Measurements from ENCODE around the gene PDE6A. TPM values are rescaled to one million over a fixed set of nuclear protein-coding genes. Genes with fewer than 3 reads are reported as not detected.

The PDE6A gene
- total RNA-seq, 6 experiments from 2014 or later = not detected

GRCh38 chr5:149981206-149981605 lies 36.6 kb upstream of the PDE6A start:
- Mint-ChIP-seq H3K36me3 (ENCODE audit: low read depth) (peaks cover 9% of the 10 kb centered on the region), H3K9me3 (no peaks in the 10 kb centered on the region), H3K4me1 (ENCODE audit: low read depth) (peaks cover 7% of the 10 kb centered on the region), H3K27me3 (ENCODE audit: insufficient read depth) (no peaks in the 10 kb centered on the region), H3K4me3 (no peak overlapping the region), H3K27ac (no peak overlapping the region)
- no peak for DNase-seq
- no peak for TF ChIP-seq CTCF (IDR thresholded peaks at IDR 0.05)

- no peak for DNase-seq
- H3K27ac Mint-ChIP-seq = no peak overlapping the region
- H3K9me3 Mint-ChIP-seq = no peaks in the 10 kb centered on the region
- H3K4me3 Mint-ChIP-seq = no peak overlapping the region
- no peaks in the 10 kb centered on the region for H3K27me3 Mint-ChIP-seq (ENCODE audit: insufficient read depth)
- peaks cover 9% of the 10 kb centered on the region for H3K36me3 Mint-ChIP-seq (ENCODE audit: low read depth)
- TF ChIP-seq CTCF (IDR thresholded peaks at IDR 0.05) = no peak
- H3K4me1 Mint-ChIP-seq (ENCODE audit: low read depth) = peaks cover 12% of the 10 kb centered on the region
These were observed 35.3 kb upstream of the PDE6A start for GRCh38 chr5:149979896-149980295.

GRCh38 chr5:149975409-149975808 lies 30.8 kb upstream of the PDE6A start:
- TF ChIP-seq CTCF (IDR thresholded peaks at IDR 0.05) = no peak
- Mint-ChIP-seq H3K27ac (no peak overlapping the region), H3K36me3 (ENCODE audit: low read depth) (peaks cover 4% of the 10 kb centered on the region), H3K27me3 (ENCODE audit: insufficient read depth) (no peaks in the 10 kb centered on the region), H3K4me3 (no peak overlapping the region), H3K4me1 (ENCODE audit: low read depth) (peaks cover 12% of the 10 kb centered on the region), H3K9me3 (no peaks in the 10 kb centered on the region)
- DNase-seq = no peak

- DNase-seq = no peak
- TF ChIP-seq CTCF (IDR thresholded peaks at IDR 0.05) = no peak
- Mint-ChIP-seq H3K4me1 (ENCODE audit: low read depth) (no peaks in the 10 kb centered on the region), H3K9me3 (no peaks in the 10 kb centered on the region), H3K27me3 (ENCODE audit: insufficient read depth) (no peaks in the 10 kb centered on the region), H3K27ac (no peak overlapping the region), H3K4me3 (no peak overlapping the region), H3K36me3 (ENCODE audit: low read depth) (no peaks in the 10 kb centered on the region)
These were observed 24.8 kb upstream of the PDE6A start for GRCh38 chr5:149969181-149969930.

- TF ChIP-seq CTCF (IDR thresholded peaks at IDR 0.05) = no peak
- Mint-ChIP-seq H3K27me3 (ENCODE audit: insufficient read depth) (no peaks in the 10 kb centered on the region), H3K27ac (no peak overlapping the region), H3K4me3 (no peak overlapping the region), H3K9me3 (no peaks in the 10 kb centered on the region), H3K4me1 (ENCODE audit: low read depth) (peaks cover 2% of the 10 kb centered on the region), H3K36me3 (ENCODE audit: low read depth) (no peaks in the 10 kb centered on the region)
- no peak for DNase-seq
These were observed 22.4 kb upstream of the PDE6A start for GRCh38 chr5:149966946-149967345.

Measured in HFFc6 (cell line).